Fibroblast of lung (primary cell): Measurements from ENCODE around the gene NFATC2.

Source experiments
- EZH2 ChIP-seq: IDR thresholded peaks from 2 replicates; pipeline ENCODE4 v1.5.1; 2012; ENCODE audit warnings: low read length, control low read depth, mild to moderate bottlenecking; ENCODE audit errors: missing control alignments
- TF ChIP-seq, protein P1 (sequence below), 2 donors: IDR thresholded peaks in 1 of 2; conservative IDR thresholded peaks in 1 of 2; 1 replicate in 1 of 2; 2 replicates in 1 of 2; pipeline ENCODE4 v1.5.1; 2011 to 2012; ENCODE audit warnings: low read length in 2 of 2, control low read depth in 1 of 2, inconsistent platforms in 1 of 2, low read depth in 1 of 2, mild to moderate bottlenecking in 1 of 2

DNA sequence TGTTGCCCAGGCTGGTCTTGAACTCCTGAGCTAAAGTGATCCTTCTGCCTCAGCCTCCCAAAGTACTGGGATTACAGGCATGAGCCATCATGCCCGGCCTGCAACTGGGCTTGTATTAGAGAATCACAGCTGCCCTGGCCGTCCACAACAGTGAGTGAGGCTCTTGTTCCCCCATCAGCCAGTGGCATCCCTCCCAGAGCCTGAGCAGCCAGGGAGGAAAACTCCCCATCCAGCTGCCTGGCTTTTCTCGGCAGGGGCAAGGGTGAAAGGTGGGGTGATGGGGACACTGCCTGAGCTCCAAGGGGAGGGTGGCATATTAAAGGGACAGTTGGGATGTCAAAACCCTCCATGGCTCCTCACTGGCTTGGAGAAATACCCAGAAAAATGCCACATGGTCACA, 185.6 kb downstream of the NFATC2 start:
- TF ChIP-seq, protein P1, sequence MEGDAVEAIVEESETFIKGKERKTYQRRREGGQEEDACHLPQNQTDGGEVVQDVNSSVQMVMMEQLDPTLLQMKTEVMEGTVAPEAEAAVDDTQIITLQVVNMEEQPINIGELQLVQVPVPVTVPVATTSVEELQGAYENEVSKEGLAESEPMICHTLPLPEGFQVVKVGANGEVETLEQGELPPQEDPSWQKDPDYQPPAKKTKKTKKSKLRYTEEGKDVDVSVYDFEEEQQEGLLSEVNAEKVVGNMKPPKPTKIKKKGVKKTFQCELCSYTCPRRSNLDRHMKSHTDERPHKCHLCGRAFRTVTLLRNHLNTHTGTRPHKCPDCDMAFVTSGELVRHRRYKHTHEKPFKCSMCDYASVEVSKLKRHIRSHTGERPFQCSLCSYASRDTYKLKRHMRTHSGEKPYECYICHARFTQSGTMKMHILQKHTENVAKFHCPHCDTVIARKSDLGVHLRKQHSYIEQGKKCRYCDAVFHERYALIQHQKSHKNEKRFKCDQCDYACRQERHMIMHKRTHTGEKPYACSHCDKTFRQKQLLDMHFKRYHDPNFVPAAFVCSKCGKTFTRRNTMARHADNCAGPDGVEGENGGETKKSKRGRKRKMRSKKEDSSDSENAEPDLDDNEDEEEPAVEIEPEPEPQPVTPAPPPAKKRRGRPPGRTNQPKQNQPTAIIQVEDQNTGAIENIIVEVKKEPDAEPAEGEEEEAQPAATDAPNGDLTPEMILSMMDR (conservative IDR thresholded peaks at IDR 0.05 in 1 of 2, IDR thresholded peaks at IDR 0.05 in 1 of 2; ENCODE audit: low read depth in 1 of 2, low read length in 2 of 2) = no peak
- no peak for TF ChIP-seq EZH2
